ENCODE data around the gene VIPAS39.

- TF ChIP-seq PPARA (CRISPR knock-in tag; IDR thresholded peaks at IDR 0.05; ENCODE audit: borderline replicate concordance): no peak
- no peak for TF ChIP-seq ESRRG (CRISPR knock-in tag; IDR thresholded peaks at IDR 0.05)
- TF ChIP-seq RARB (CRISPR knock-in tag; IDR thresholded peaks at IDR 0.05): no peak
- no peak for TF ChIP-seq ARNTL (CRISPR knock-in tag; IDR thresholded peaks at IDR 0.05; ENCODE audit: borderline replicate concordance, low read depth)
These were observed 78.7 kb downstream of the VIPAS39 start for GRCh38 chr14:77378701-77379100.

Data from SK-N-SH treated with all-trans-retinoic acid at 6 μM for 48 hours (cell line).